ENCODE data around the gene SPRR3. TPM values are rescaled to one million over a fixed set of nuclear protein-coding genes. Genes with fewer than 3 reads are reported as not detected.

Gene SPRR3
- total and polyA plus RNA-seq, 10 donors: 0.39 to 9.3 (median 1.8) TPM; not detected in 7

GRCh38 chr1:153023109-153023508, 21.6 kb downstream of the SPRR3 start:
- WGBS, 5 donors: 78 to 86% (median 82%) methylated on average over 6 to 7 of the region's 7 CpGs
- H3K36me3 ChIP-seq: no peaks in the 10 kb centered on the region
- intact Hi-C loops (cut with DNase I; ENCODE audit: low total_unique reads): no loop called here
- H3K27ac ChIP-seq: no peak overlapping the region
- no peak overlapping the region for H3K4me3 ChIP-seq
- TF ChIP-seq POLR2AphosphoS5 (IDR thresholded peaks at IDR 0.05): no peak
- no peak for TF ChIP-seq POLR2A (IDR thresholded peaks at IDR 0.05)
- TF ChIP-seq, protein P1, sequence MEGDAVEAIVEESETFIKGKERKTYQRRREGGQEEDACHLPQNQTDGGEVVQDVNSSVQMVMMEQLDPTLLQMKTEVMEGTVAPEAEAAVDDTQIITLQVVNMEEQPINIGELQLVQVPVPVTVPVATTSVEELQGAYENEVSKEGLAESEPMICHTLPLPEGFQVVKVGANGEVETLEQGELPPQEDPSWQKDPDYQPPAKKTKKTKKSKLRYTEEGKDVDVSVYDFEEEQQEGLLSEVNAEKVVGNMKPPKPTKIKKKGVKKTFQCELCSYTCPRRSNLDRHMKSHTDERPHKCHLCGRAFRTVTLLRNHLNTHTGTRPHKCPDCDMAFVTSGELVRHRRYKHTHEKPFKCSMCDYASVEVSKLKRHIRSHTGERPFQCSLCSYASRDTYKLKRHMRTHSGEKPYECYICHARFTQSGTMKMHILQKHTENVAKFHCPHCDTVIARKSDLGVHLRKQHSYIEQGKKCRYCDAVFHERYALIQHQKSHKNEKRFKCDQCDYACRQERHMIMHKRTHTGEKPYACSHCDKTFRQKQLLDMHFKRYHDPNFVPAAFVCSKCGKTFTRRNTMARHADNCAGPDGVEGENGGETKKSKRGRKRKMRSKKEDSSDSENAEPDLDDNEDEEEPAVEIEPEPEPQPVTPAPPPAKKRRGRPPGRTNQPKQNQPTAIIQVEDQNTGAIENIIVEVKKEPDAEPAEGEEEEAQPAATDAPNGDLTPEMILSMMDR (IDR thresholded peaks at IDR 0.05 in 8 of 11, conservative IDR thresholded peaks at IDR 0.05 in 3 of 11): no peak
- H3K9me3 ChIP-seq: peaks cover 0 to under 1% (median 0%) of the 10 kb centered on the region in 8 donors
- no peaks in the 10 kb centered on the region for H3K4me1 ChIP-seq
- no peak for DNase-seq
- H3K27me3 ChIP-seq (replicated peaks in 1 of 7): peaks cover 0 to 35% (median 0%) of the 10 kb centered on the region in 7 donors

DNA sequence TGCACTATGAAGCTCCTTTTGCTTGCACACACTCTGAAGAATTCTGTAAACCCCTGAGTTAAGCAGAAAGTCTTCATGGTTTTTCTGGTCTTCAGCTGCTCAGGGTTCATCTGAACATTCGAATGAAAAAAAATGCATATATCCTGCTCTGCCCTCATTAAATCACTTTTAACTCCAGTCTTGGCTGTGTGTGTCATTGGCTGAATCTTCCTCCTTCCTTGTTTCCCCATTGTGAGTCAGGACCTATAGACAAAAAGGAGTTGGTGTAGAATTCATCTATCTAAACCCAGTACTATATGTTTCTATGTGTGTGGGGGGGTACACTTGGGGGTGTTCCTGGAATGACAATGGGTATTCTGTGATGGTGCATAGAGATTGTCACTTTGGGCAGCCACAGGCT, 22.9 kb downstream of the SPRR3 start:
- peaks cover 0 to 26% (median 0%) of the 10 kb centered on the region in 7 donors for H3K27me3 ChIP-seq (replicated peaks in 1 of 7)
- no peaks in the 10 kb centered on the region for H3K9me3 ChIP-seq
- H3K4me3 ChIP-seq: no peak overlapping the region
- TF ChIP-seq, protein P1 (IDR thresholded peaks at IDR 0.05 in 8 of 11, conservative IDR thresholded peaks at IDR 0.05 in 3 of 11): no peak
- TF ChIP-seq POLR2AphosphoS5 (IDR thresholded peaks at IDR 0.05) (no peak), POLR2A (IDR thresholded peaks at IDR 0.05) (no peak)
- no peaks in the 10 kb centered on the region for H3K36me3 ChIP-seq
- no peak for DNase-seq
- intact Hi-C loops (cut with DNase I; ENCODE audit: low total_unique reads): no loop called here
- H3K27ac ChIP-seq: no peak overlapping the region
- 74 to 94% (median 92%) methylated on average over 1 of the region's 1 CpG for WGBS, 5 donors
- H3K4me1 ChIP-seq: no peaks in the 10 kb centered on the region

- WGBS, 5 donors: 73 to 85% (median 79%) methylated on average over 1 of the region's 1 CpG
- H3K4me3 ChIP-seq: no peak overlapping the region
- H3K36me3 ChIP-seq: no peaks in the 10 kb centered on the region
- no peak overlapping the region for H3K27ac ChIP-seq
- no peaks in the 10 kb centered on the region for H3K4me1 ChIP-seq
- no peaks in the 10 kb centered on the region for H3K9me3 ChIP-seq
- no peak for DNase-seq
- intact Hi-C loops (cut with DNase I; ENCODE audit: low total_unique reads): no loop called here
- H3K27me3 ChIP-seq (replicated peaks in 1 of 7): peaks cover 0 to 25% (median 0%) of the 10 kb centered on the region in 7 donors
- TF ChIP-seq, protein P1 (IDR thresholded peaks at IDR 0.05 in 8 of 11, conservative IDR thresholded peaks at IDR 0.05 in 3 of 11): no peak
These were observed 24.2 kb downstream of the SPRR3 start for GRCh38 chr1:153025797-153026196.

- TF ChIP-seq POLR2A (IDR thresholded peaks at IDR 0.05) (no peak), POLR2AphosphoS5 (IDR thresholded peaks at IDR 0.05) (no peak)
- TF ChIP-seq, protein P1 (IDR thresholded peaks at IDR 0.05 in 8 of 11, conservative IDR thresholded peaks at IDR 0.05 in 3 of 11): no peak
- H3K36me3 ChIP-seq: no peaks in the 10 kb centered on the region
- no peaks in the 10 kb centered on the region for H3K4me1 ChIP-seq
- no peak overlapping the region for H3K27ac ChIP-seq
- peaks cover 0 to 28% (median 0%) of the 10 kb centered on the region in 7 donors for H3K27me3 ChIP-seq (replicated peaks in 1 of 7)
- no peaks in the 10 kb centered on the region for H3K9me3 ChIP-seq
- DNase-seq: no peak
- no peak overlapping the region for H3K4me3 ChIP-seq
- intact Hi-C loops (cut with DNase I; ENCODE audit: low total_unique reads): no loop called here
- WGBS, 5 donors: 60 to 78% (median 66%) methylated on average over 1 of the region's 1 CpG
These were observed 27.2 kb downstream of the SPRR3 start for GRCh38 chr1:153028766-153029165.

Data from spleen (tissue), 11 donors.